Nephron progenitor cell (in vitro differentiated cells): ENCODE results near the gene PARD3.

Source experiments
- DNase-seq: peaks from one replicate; pipeline ENCODE4 v3.0.0; 2021
- H3K27ac Mint-ChIP-seq: 2 replicates; pipeline ENCODE4 v1.8.0; 2021; ENCODE audit warnings: mild to moderate bottlenecking, moderate library complexity, mixed read lengths
- H3K27me3 Mint-ChIP-seq: 2 replicates; pipeline ENCODE4 v1.8.0; 2021; ENCODE audit warnings: mild to moderate bottlenecking, low read depth, mixed read lengths; ENCODE audit not compliant: poor library complexity
- H3K36me3 Mint-ChIP-seq: 2 replicates; pipeline ENCODE4 v1.8.0; 2021; ENCODE audit warnings: low read depth, mixed read lengths
- H3K4me1 Mint-ChIP-seq: 2 replicates; pipeline ENCODE4 v1.8.0; 2021; ENCODE audit warnings: mixed read lengths
- H3K4me3 Mint-ChIP-seq: 2 replicates; pipeline ENCODE4 v1.8.0; 2021; ENCODE audit warnings: mild to moderate bottlenecking, moderate library complexity, mixed read lengths
- H3K9me3 Mint-ChIP-seq: 2 replicates; pipeline ENCODE4 v1.8.0; 2021; ENCODE audit warnings: mild to moderate bottlenecking, moderate library complexity, mixed read lengths
- CTCF ChIP-seq: fragments of 200-600 bp; sonication (generic); IDR thresholded peaks from 2 replicates; pipeline ENCODE4 v1.5.0; 2021; ENCODE audit warnings: antibody characterized with exemption

PARD3 gene

DNA sequence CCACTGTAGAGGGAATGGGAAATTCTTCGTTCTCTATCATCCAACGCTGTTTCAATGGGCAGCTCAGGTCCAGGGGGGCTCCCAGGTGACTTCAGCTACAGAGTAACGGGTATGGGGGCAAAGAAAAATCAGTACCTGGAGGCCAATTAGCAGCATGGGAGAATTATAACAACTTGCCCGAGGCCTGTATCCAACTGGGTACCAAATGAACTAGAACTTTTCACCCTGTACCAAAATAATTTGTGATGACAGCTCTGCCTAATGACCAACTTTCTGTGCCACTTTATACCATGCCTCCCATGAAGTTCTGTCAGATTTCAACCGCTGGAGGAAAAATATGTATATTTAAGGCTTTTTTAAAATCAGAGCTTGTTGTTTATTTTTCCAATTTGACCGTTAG, 467.1 kb downstream of the PARD3 start:
- H3K4me1 Mint-ChIP-seq = no peaks in the 10 kb centered on the region
- H3K9me3 Mint-ChIP-seq = peaks cover 33% of the 10 kb centered on the region
- no peak for TF ChIP-seq CTCF
- peak overlapping the region; percentile 54 for H3K27ac Mint-ChIP-seq
- no peak overlapping the region for H3K4me3 Mint-ChIP-seq
- no peaks in the 10 kb centered on the region for H3K27me3 Mint-ChIP-seq
- peaks cover 63% of the 10 kb centered on the region for H3K36me3 Mint-ChIP-seq
- DNase-seq = no peak

GRCh38 chr10:34347131-34347530, 468.0 kb downstream of the PARD3 start:
- H3K9me3 Mint-ChIP-seq = peaks cover 28% of the 10 kb centered on the region
- no peak for DNase-seq
- no peaks in the 10 kb centered on the region for H3K27me3 Mint-ChIP-seq
- H3K4me1 Mint-ChIP-seq = no peaks in the 10 kb centered on the region
- no peak overlapping the region for H3K4me3 Mint-ChIP-seq
- no peak overlapping the region for H3K27ac Mint-ChIP-seq
- peaks cover 56% of the 10 kb centered on the region for H3K36me3 Mint-ChIP-seq
- TF ChIP-seq CTCF = no peak

DNA sequence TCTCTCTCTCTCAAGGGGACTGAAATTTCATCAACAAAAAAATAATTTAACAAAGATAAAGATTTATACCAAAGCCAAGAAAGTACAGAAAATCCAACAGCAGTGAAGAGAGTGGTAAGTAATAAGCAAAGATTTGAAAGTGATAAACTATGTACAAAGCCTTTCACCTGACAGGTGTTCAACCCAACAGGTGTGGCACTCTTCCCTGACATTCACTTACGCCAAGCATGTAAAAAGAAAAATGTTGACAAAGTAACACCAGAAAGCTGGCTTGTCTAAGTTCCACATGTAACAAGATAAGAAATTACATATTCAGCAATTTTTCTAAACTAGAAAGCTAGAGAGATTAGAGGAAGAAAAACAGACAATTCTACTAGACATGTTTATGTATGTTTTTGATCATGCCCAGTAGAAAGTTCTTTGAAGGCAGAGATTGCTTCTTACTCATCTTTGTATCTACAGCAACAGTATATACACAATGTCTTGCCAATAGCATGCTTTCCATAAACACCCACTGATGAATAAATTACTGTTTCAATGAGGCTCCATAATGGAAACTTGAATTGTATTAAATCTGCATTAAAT, 468.5 kb downstream of the PARD3 start:
- TF ChIP-seq CTCF = no peak
- Mint-ChIP-seq H3K36me3 (peaks cover 51% of the 10 kb centered on the region), H3K4me1 (no peaks in the 10 kb centered on the region), H3K9me3 (peaks cover 22% of the 10 kb centered on the region), H3K27me3 (no peaks in the 10 kb centered on the region), H3K27ac (no peak overlapping the region), H3K4me3 (no peak overlapping the region)
- no peak for DNase-seq

DNA sequence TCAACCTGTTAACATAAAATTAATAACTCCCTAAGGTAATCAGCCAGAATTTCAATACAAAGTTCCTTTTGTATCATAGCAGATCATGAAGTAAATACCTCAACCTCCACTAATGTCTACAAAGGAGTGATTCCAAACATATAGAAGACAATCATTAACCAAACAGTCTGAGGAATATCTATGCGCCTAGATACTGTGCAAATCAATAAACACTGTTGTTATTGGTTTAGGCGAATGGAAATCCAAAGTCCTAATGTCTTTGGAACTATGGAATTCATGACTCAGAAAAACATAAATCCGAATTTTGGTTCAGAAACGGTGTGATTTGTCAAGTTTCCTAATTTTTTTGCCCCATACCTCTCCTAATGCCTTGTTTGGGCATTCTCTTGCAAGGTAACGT, 469.7 kb downstream of the PARD3 start:
- no peak overlapping the region for H3K27ac Mint-ChIP-seq
- H3K4me3 Mint-ChIP-seq = no peak overlapping the region
- H3K36me3 Mint-ChIP-seq = peaks cover 38% of the 10 kb centered on the region
- no peaks in the 10 kb centered on the region for H3K4me1 Mint-ChIP-seq
- H3K9me3 Mint-ChIP-seq = peaks cover 15% of the 10 kb centered on the region
- H3K27me3 Mint-ChIP-seq = no peaks in the 10 kb centered on the region
- no peak for TF ChIP-seq CTCF
- DNase-seq = no peak

GRCh38 chr10:34343764-34344163, 471.3 kb downstream of the PARD3 start:
- peaks cover 4% of the 10 kb centered on the region for H3K9me3 Mint-ChIP-seq
- TF ChIP-seq CTCF = no peak

DNA sequence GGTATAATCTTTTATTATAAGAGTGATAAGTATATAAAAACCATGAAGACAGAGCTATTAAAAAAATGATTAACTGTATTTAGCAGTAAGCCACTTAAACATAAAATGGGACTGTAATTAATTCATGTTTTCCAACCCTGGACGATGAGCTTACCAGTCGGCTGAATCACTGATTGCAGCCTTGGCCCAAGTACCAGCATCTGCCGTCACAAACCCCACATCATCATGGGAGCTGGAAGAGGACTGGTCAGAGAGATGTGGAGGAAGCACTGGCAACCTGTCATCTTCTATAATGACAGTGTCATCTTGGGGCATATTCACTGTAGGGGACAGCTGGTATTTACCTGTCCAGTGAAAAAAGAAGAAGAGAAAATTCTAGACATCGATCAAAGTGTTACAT, 473.6 kb downstream of the PARD3 start:
- H3K9me3 Mint-ChIP-seq = no peaks in the 10 kb centered on the region
- no peak for DNase-seq
- H3K27ac Mint-ChIP-seq = no peak overlapping the region
- no peak for TF ChIP-seq CTCF
- H3K4me3 Mint-ChIP-seq = no peak overlapping the region
- peaks cover 19% of the 10 kb centered on the region for H3K36me3 Mint-ChIP-seq
- no peaks in the 10 kb centered on the region for H3K4me1 Mint-ChIP-seq
- no peaks in the 10 kb centered on the region for H3K27me3 Mint-ChIP-seq

More at GRCh38 chr10:34343764-34344163, 471.3 kb downstream of the PARD3 start:
- H3K4me3 Mint-ChIP-seq = no peak overlapping the region
- no peaks in the 10 kb centered on the region for H3K4me1 Mint-ChIP-seq
- no peaks in the 10 kb centered on the region for H3K27me3 Mint-ChIP-seq
- DNase-seq = no peak
- no peak overlapping the region for H3K27ac Mint-ChIP-seq
- peaks cover 32% of the 10 kb centered on the region for H3K36me3 Mint-ChIP-seq
